Endodermal cell (in vitro differentiated cells): Measurements from ENCODE around the gene PSORS1C1. TPM values are rescaled to one million over a fixed set of nuclear protein-coding genes. Genes with fewer than 3 reads are reported as not detected.
"Not testable (repeated sequence)": the region's sequence is repeated elsewhere in the genome, so short reads cannot be mapped to it uniquely, and the experiment has no call there.

Experiments used
- DNase-seq: peaks from one replicate; pipeline ENCODE4 v3.0.0-alpha.2; 2017
- H3K27ac ChIP-seq: 2 replicates; pipeline ENCODE4 v1.5.1; 2013; ENCODE audit warnings: mild to moderate bottlenecking, low read depth, low read length, moderate library complexity
- H3K27me3 ChIP-seq: 2 replicates; pipeline ENCODE4 v1.6.1; 2013; ENCODE audit warnings: mild to moderate bottlenecking, low read length, moderate library complexity; ENCODE audit not compliant: insufficient read depth, control insufficient read depth, poor library complexity, severe bottlenecking
- H3K36me3 ChIP-seq: 2 replicates; pipeline ENCODE4 v1.7.0; 2013; ENCODE audit warnings: mild to moderate bottlenecking, low read length, moderate library complexity; ENCODE audit not compliant: control insufficient read depth, insufficient read depth
- H3K4me1 ChIP-seq: one replicate; pipeline ENCODE4 v1.7.0; 2013; ENCODE audit warnings: low read length; ENCODE audit not compliant: control insufficient read depth, insufficient read depth
- H3K4me3 ChIP-seq: 2 replicates; pipeline ENCODE4 v1.5.1; 2013; ENCODE audit warnings: mild to moderate bottlenecking, low read length, moderate library complexity
- H3K9ac ChIP-seq: 2 replicates; pipeline ENCODE4 v1.6.1; 2013; ENCODE audit warnings: mild to moderate bottlenecking, low read length, moderate library complexity; ENCODE audit not compliant: poor library complexity, severe bottlenecking; ENCODE audit errors: extremely low read depth
- H3K9me3 ChIP-seq: 2 replicates; pipeline ENCODE4 v1.6.1; 2013; ENCODE audit warnings: mild to moderate bottlenecking, low read length, moderate library complexity; ENCODE audit not compliant: control insufficient read depth
- H3K27ac Mint-ChIP-seq: 2 replicates; pipeline ENCODE4 v1.8.0; 2020; ENCODE audit warnings: mixed read lengths
- H3K27me3 Mint-ChIP-seq: 2 replicates; pipeline ENCODE4 v1.8.0; 2021; ENCODE audit warnings: mild to moderate bottlenecking, mixed read lengths; ENCODE audit not compliant: insufficient read depth
- H3K36me3 Mint-ChIP-seq: 2 replicates; pipeline ENCODE4 v1.8.0; 2020; ENCODE audit warnings: low read depth, mixed read lengths
- H3K4me1 Mint-ChIP-seq: 2 replicates; pipeline ENCODE4 v1.8.0; 2020; ENCODE audit warnings: mixed read lengths
- H3K4me3 Mint-ChIP-seq: 2 replicates; pipeline ENCODE4 v1.8.0; 2020; ENCODE audit warnings: mild to moderate bottlenecking, moderate library complexity, mixed read lengths
- H3K9me3 Mint-ChIP-seq: 2 replicates; pipeline ENCODE4 v1.8.0; 2020; ENCODE audit warnings: mild to moderate bottlenecking, mixed read lengths
- WGBS, 2 experiments: methylation state at CpG; one replicate each; pipeline versions ENCODE4 v1.1.5 to v1.1.7; 2013; ENCODE audit warnings: missing lambda C conversion rate in 2 of 2, mixed read lengths in 1 of 2; ENCODE audit not compliant: insufficient coverage in 1 of 2, insufficient read length in 1 of 2; 5-methylcytosine and 5-hydroxymethylcytosine counted together
- total RNA-seq, 2 donors: library from RNA; stranded (reverse); fragmentation: NEBNext Ultra II Directional in 1 of 2; extraction: Animal tissue kit (Norgen Biotek cat#: 25700) in 1 of 2; gene quantifications; 2 replicates in 1 of 2; 3 replicates in 1 of 2; pipeline ENCODE4 v1.2.1, GENCODE V29; 2021
- TF ChIP-seq, protein P1 (sequence below): fragments of 200-600 bp; sonication (generic); conservative IDR thresholded peaks from 2 replicates; pipeline ENCODE4 v1.5.0; 2021; ENCODE audit warnings: antibody characterized with exemption, mild to moderate bottlenecking

PSORS1C1 gene
- total RNA-seq, 2 donors from 2014 or later, result 1.1 to 1.2 TPM

GRCh38 chr6:31169123-31169857 lies 54.7 kb downstream of the PSORS1C1 start:
- peaks cover 19% of the 10 kb centered on the region for H3K4me1 ChIP-seq
- TF ChIP-seq, protein P1, sequence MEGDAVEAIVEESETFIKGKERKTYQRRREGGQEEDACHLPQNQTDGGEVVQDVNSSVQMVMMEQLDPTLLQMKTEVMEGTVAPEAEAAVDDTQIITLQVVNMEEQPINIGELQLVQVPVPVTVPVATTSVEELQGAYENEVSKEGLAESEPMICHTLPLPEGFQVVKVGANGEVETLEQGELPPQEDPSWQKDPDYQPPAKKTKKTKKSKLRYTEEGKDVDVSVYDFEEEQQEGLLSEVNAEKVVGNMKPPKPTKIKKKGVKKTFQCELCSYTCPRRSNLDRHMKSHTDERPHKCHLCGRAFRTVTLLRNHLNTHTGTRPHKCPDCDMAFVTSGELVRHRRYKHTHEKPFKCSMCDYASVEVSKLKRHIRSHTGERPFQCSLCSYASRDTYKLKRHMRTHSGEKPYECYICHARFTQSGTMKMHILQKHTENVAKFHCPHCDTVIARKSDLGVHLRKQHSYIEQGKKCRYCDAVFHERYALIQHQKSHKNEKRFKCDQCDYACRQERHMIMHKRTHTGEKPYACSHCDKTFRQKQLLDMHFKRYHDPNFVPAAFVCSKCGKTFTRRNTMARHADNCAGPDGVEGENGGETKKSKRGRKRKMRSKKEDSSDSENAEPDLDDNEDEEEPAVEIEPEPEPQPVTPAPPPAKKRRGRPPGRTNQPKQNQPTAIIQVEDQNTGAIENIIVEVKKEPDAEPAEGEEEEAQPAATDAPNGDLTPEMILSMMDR, result no peak
- DNase-seq, result peak; percentile 55
- Mint-ChIP-seq H3K4me3 (peak overlapping the region; percentile 67), H3K4me1 (peaks cover 44% of the 10 kb centered on the region), H3K27ac (peak overlapping the region; percentile 11), H3K36me3 (peaks cover 15% of the 10 kb centered on the region), H3K9me3 (no peaks in the 10 kb centered on the region), H3K27me3 (peaks cover 8% of the 10 kb centered on the region)
- H3K27ac ChIP-seq, result no peak overlapping the region
- H3K36me3 ChIP-seq, result no peaks in the 10 kb centered on the region
- no peak overlapping the region for H3K4me3 ChIP-seq
- no peaks in the 10 kb centered on the region for H3K9me3 ChIP-seq
- 18 to 19% methylated on average over 7 to 10 of the region's 10 CpGs for WGBS, 2 experiments
- H3K27me3 ChIP-seq, result no peaks in the 10 kb centered on the region
- H3K9ac ChIP-seq, result no peak overlapping the region

GRCh38 chr6:31169858-31170599 lies 55.4 kb downstream of the PSORS1C1 start:
- H3K9me3 Mint-ChIP-seq, H3K27me3 ChIP-seq, H3K4me3 ChIP-seq, H3K36me3 ChIP-seq, H3K27ac ChIP-seq, H3K9ac ChIP-seq, H3K9me3 ChIP-seq, H3K27me3 Mint-ChIP-seq: not testable (repeated sequence)
- peaks cover 12% of the 10 kb centered on the region for H3K36me3 Mint-ChIP-seq
- DNase-seq, result peak; percentile 63
- peaks cover 44% of the 10 kb centered on the region for H3K4me1 Mint-ChIP-seq
- peaks cover 19% of the 10 kb centered on the region for H3K4me1 ChIP-seq
- H3K27ac Mint-ChIP-seq, result peak overlapping the region; percentile 11
- 27 to 38% methylated on average over 8 to 23 of the region's 23 CpGs for WGBS, 2 experiments
- H3K4me3 Mint-ChIP-seq, result peak overlapping the region; percentile 67

DNA sequence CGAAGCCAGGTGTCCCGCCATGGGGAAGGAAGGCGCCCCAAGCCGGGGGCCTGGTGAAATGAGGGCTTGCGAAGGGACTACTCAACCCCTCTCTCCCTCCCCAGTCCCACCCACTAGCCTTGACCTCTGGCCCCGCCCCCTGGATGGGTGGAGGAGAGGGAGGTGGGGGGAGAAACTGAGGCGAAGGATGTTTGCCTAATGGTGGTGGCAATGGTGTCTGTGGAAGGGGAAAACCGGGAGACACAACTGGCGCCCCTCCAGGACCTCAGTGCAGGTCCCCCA lies 55.9 kb downstream of the PSORS1C1 start, which contains the start of gene POU5F1:
Gene POU5F1, minus strand, starts transcription at position 83 of the 282 bp plus-strand sequence. Its CDS starts 62 bp downstream, at position 21.
- H3K4me1 ChIP-seq, result peaks cover 19% of the 10 kb centered on the region
- no peaks in the 10 kb centered on the region for H3K27me3 ChIP-seq
- Mint-ChIP-seq H3K36me3 (peaks cover 9% of the 10 kb centered on the region), H3K27me3 (peaks cover 8% of the 10 kb centered on the region), H3K27ac (peak within 1 kb of the TSS; percentile 86), H3K9me3 (no peaks in the 10 kb centered on the region), H3K4me3 (peak within 1 kb of the TSS; percentile 67), H3K4me1 (peaks cover 44% of the 10 kb centered on the region)
- 41% methylated on average over 6 of the region's 9 CpGs; no CpG with 5 or more reads in 1 of the 2 experiments for WGBS, 2 experiments
- H3K27ac ChIP-seq, result no peak within 1 kb of the TSS
- DNase-seq, result peak; percentile 83
- no peaks in the 10 kb centered on the region for H3K9me3 ChIP-seq
- no peaks in the 10 kb centered on the region for H3K36me3 ChIP-seq
- TF ChIP-seq, protein P1, result no peak
- H3K4me3 ChIP-seq, result no peak within 1 kb of the TSS
- no peak within 1 kb of the TSS for H3K9ac ChIP-seq
